ENCODE results near the gene SERPINA9. TPM values are rescaled to one million over a fixed set of nuclear protein-coding genes. Genes with fewer than 3 reads are reported as not detected.

The SERPINA9 gene
- polyA plus RNA-seq, 1 donor (not counting 4 experiments of a cell fraction or from before 2014, with no cell fraction given): 0.05 TPM

DNA sequence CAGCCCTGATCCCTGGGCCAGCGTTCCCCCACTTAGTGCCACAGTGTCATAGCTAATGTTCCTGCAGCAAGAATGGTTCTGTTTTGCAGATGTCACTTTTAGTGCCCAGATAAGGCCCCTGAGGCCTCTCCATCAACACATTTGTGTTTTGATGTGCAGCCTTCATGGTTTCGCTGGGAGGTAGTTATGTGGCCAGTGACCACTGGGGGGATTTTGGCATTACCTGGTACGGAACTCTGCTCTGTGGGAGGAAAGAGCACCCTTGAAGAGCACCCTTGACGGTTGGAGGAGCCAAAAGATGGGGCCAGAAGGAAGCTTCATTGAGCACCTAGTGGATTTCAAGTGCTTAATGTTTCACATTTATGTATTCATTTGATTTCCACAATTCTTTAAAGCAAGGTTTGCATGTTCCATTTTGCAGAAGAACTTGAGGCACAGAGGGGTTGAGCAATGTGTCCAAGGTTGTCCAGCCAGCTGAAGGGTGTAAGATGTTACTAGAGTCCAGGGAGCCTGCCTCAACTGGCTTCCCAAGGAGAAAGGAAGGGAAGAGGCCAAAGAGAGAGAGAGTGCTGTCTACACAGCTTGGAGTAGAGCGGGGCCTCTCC is 36.4 kb downstream of the SERPINA9 start:
- Histone ChIP-seq H3K9me1 (ENCODE audit: control insufficient read depth, extremely low read depth, insufficient read depth, low read length) (no peaks in the 10 kb centered on the region), H3K27ac (ENCODE audit: control insufficient read depth, insufficient read depth, low read length) (no peak overlapping the region), H2AFZ (ENCODE audit: control insufficient read depth, low read length) (no peak overlapping the region), H3K27me3 (ENCODE audit: control insufficient read depth, extremely low read depth, insufficient read depth, low read length) (peaks cover 4% of the 10 kb centered on the region), H3K79me2 (ENCODE audit: control insufficient read depth, insufficient read depth, low read length) (no peaks in the 10 kb centered on the region), H3K36me3 (ENCODE audit: control insufficient read depth in 2 of 2, extremely low read depth in 1 of 2, insufficient read depth in 2 of 2, low read length in 2 of 2) (no peaks in the 10 kb centered on the region), H3K4me2 (ENCODE audit: control insufficient read depth, extremely low read depth, insufficient read depth, low read depth, low read length) (no peak overlapping the region), H3K9ac (ENCODE audit: control insufficient read depth, extremely low read depth, insufficient read depth, low read length) (no peak overlapping the region), H3K4me3 (ENCODE audit: control insufficient read depth in 2 of 3, extremely low read depth in 1 of 3, insufficient read depth in 2 of 3, low read depth in 1 of 3, low read length in 3 of 3) (no peak overlapping the region), H4K20me1 (ENCODE audit: control insufficient read depth, extremely low read depth, insufficient read depth, low read length) (no peaks in the 10 kb centered on the region), H3K9me3 (ENCODE audit: control insufficient read depth, low read depth, low read length) (no peaks in the 10 kb centered on the region), H3K4me1 (ENCODE audit: control insufficient read depth, extremely low read depth, insufficient read depth, low read length) (no peaks in the 10 kb centered on the region)
- DNase-seq (ENCODE audit: low read depth, low spot score) (no peak), FAIRE-seq (no peak)
- dilution Hi-C loops (cut with MboI; ENCODE audit: extremely low pct_ligation_motif_present, low sequenced_read_pairs): no loop called here
- TF ChIP-seq EZH2 (IDR thresholded peaks at IDR 0.05; ENCODE audit: low read length): no peak

- H3K27ac ChIP-seq (ENCODE audit: control insufficient read depth, insufficient read depth, low read length): no peak overlapping the region
- no peak overlapping the region for H3K9ac ChIP-seq (ENCODE audit: control insufficient read depth, extremely low read depth, insufficient read depth, low read length)
- peaks cover 10% of the 10 kb centered on the region for H3K4me1 ChIP-seq (ENCODE audit: control insufficient read depth, extremely low read depth, insufficient read depth, low read length)
- no peak for FAIRE-seq
- no peak overlapping the region for H3K4me2 ChIP-seq (ENCODE audit: control insufficient read depth, extremely low read depth, insufficient read depth, low read depth, low read length)
- H4K20me1 ChIP-seq (ENCODE audit: control insufficient read depth, extremely low read depth, insufficient read depth, low read length): no peaks in the 10 kb centered on the region
- dilution Hi-C loops (cut with MboI; ENCODE audit: extremely low pct_ligation_motif_present, low sequenced_read_pairs): no loop called here
- no peak for DNase-seq (ENCODE audit: low read depth, low spot score)
- no peak for TF ChIP-seq EZH2 (IDR thresholded peaks at IDR 0.05; ENCODE audit: low read length)
- no peak for TF ChIP-seq CTCF (optimal IDR thresholded peaks at IDR 0.05 in 1 of 3, IDR thresholded peaks at IDR 0.05 in 1 of 3, conservative IDR thresholded peaks at IDR 0.05 in 1 of 3; ENCODE audit: extremely low read depth in 1 of 3, insufficient read depth in 2 of 3, low read length in 3 of 3)
- no peaks in the 10 kb centered on the region for H3K9me3 ChIP-seq (ENCODE audit: control insufficient read depth, low read depth, low read length)
- H3K79me2 ChIP-seq (ENCODE audit: control insufficient read depth, insufficient read depth, low read length): no peaks in the 10 kb centered on the region
- H3K9me1 ChIP-seq (ENCODE audit: control insufficient read depth, extremely low read depth, insufficient read depth, low read length): no peaks in the 10 kb centered on the region
- no peak overlapping the region for H3K4me3 ChIP-seq (ENCODE audit: control insufficient read depth in 2 of 3, extremely low read depth in 1 of 3, insufficient read depth in 2 of 3, low read depth in 1 of 3, low read length in 3 of 3)
- no peak overlapping the region for H2AFZ ChIP-seq (ENCODE audit: control insufficient read depth, low read length)
- no peaks in the 10 kb centered on the region for H3K27me3 ChIP-seq (ENCODE audit: control insufficient read depth, extremely low read depth, insufficient read depth, low read length)
- H3K36me3 ChIP-seq (ENCODE audit: control insufficient read depth in 2 of 2, extremely low read depth in 1 of 2, insufficient read depth in 2 of 2, low read length in 2 of 2): no peaks in the 10 kb centered on the region
These were observed 47.4 kb downstream of the SERPINA9 start for GRCh38 chr14:94428610-94429009.
